H9 (cell line): ENCODE data around the gene TNS2. TPM values are rescaled to one million over a fixed set of nuclear protein-coding genes. Genes with fewer than 3 reads are reported as not detected.

Source experiments
- DNase-seq: peaks from one replicate; pipeline ENCODE4 v3.0.0-alpha.2; 2017
- H2AFZ ChIP-seq: one replicate; pipeline ENCODE4 v1.6.1; 2013; ENCODE audit warnings: mild to moderate bottlenecking, low read length, control low read depth, moderate library complexity
- H2AK5ac ChIP-seq: 2 replicates; pipeline ENCODE4 v1.6.1; 2013; ENCODE audit warnings: low read length, control low read depth, mixed read lengths; ENCODE audit not compliant: insufficient read length
- H2BK120ac ChIP-seq: one replicate; pipeline ENCODE4 v1.6.1; 2013; ENCODE audit warnings: low read depth, mild to moderate bottlenecking, low read length, control low read depth, inconsistent platforms; ENCODE audit not compliant: poor library complexity, severe bottlenecking
- H2BK12ac ChIP-seq: 2 replicates; pipeline ENCODE4 v1.6.1; 2013; ENCODE audit warnings: low read length, control low read depth, mixed read lengths, low read depth; ENCODE audit not compliant: insufficient read length
- H2BK15ac ChIP-seq: 2 replicates; pipeline ENCODE4 v1.6.1; 2013; ENCODE audit warnings: low read depth, low read length, control low read depth
- H2BK20ac ChIP-seq: one replicate; pipeline ENCODE4 v1.6.1; 2013; ENCODE audit warnings: low read depth, mild to moderate bottlenecking, low read length, control low read depth, inconsistent platforms; ENCODE audit not compliant: poor library complexity, severe bottlenecking
- H2BK5ac ChIP-seq: 2 replicates; pipeline ENCODE4 v1.6.1; 2013; ENCODE audit warnings: low read length, control low read depth, mixed read lengths; ENCODE audit not compliant: insufficient read length
- H3K14ac ChIP-seq: 2 replicates; pipeline ENCODE4 v1.6.1; 2013; ENCODE audit warnings: low read length, control low read depth; ENCODE audit not compliant: insufficient read depth
- H3K18ac ChIP-seq: 2 replicates; pipeline ENCODE4 v1.6.1; 2013; ENCODE audit warnings: low read depth, mild to moderate bottlenecking, mixed read lengths, low read length, control low read depth; ENCODE audit not compliant: insufficient read length
- H3K23ac ChIP-seq: 2 replicates; pipeline ENCODE4 v1.6.1; 2013; ENCODE audit warnings: low read length, control low read depth, mixed read lengths, low read depth; ENCODE audit not compliant: insufficient read length
- H3K23me2 ChIP-seq: 2 replicates; pipeline ENCODE4 v1.6.1; 2013; ENCODE audit warnings: low read depth, mild to moderate bottlenecking, mixed read lengths, low read length, control low read depth; ENCODE audit not compliant: insufficient read length, poor library complexity, severe bottlenecking
- H3K27ac ChIP-seq: 2 replicates; pipeline ENCODE4 v1.5.1; 2013; ENCODE audit warnings: low read length, control low read depth, mixed read lengths, low read depth; ENCODE audit not compliant: insufficient read length
- H3K27me3 ChIP-seq: 2 replicates; pipeline ENCODE4 v1.6.1; 2013; ENCODE audit warnings: low read length, control low read depth, inconsistent platforms; ENCODE audit not compliant: insufficient read depth
- H3K4ac ChIP-seq: 2 replicates; pipeline ENCODE4 v1.6.1; 2013; ENCODE audit warnings: low read depth, mild to moderate bottlenecking, control low read depth, inconsistent platforms, low read length, moderate library complexity
- H3K4me1 ChIP-seq: 2 replicates; pipeline ENCODE4 v1.6.1; 2013; ENCODE audit warnings: low read length, control low read depth, inconsistent platforms; ENCODE audit not compliant: insufficient read depth
- H3K4me2 ChIP-seq: 2 replicates; pipeline ENCODE4 v1.6.1; 2013; ENCODE audit warnings: low read length, control low read depth, mixed read lengths; ENCODE audit not compliant: insufficient read length, insufficient read depth
- H3K56ac ChIP-seq: 2 replicates; pipeline ENCODE4 v1.6.1; 2013; ENCODE audit warnings: low read depth, mild to moderate bottlenecking, mixed read lengths, low read length, control low read depth; ENCODE audit not compliant: insufficient read length
- H3K79me1 ChIP-seq: 2 replicates; pipeline ENCODE4 v1.6.1; 2013; ENCODE audit warnings: low read depth, mild to moderate bottlenecking, moderate library complexity, low read length, control low read depth, inconsistent platforms; ENCODE audit not compliant: insufficient read depth, poor library complexity, severe bottlenecking
- H3K79me2 ChIP-seq: 2 replicates; pipeline ENCODE4 v1.6.1; 2013; ENCODE audit warnings: low read length, control low read depth, inconsistent platforms; ENCODE audit not compliant: insufficient read depth
- H3K9ac ChIP-seq: 2 replicates; pipeline ENCODE4 v1.6.1; 2013; ENCODE audit warnings: low read length, control low read depth, mixed read lengths; ENCODE audit not compliant: insufficient read length; ENCODE audit errors: extremely low read depth
- H3K9me3 ChIP-seq: one replicate; pipeline ENCODE4 v1.6.1; 2013; ENCODE audit warnings: low read depth, low read length, inconsistent platforms; ENCODE audit not compliant: control insufficient read depth
- H3T11ph ChIP-seq: one replicate; pipeline ENCODE4 v1.6.1; 2013; ENCODE audit warnings: mild to moderate bottlenecking, low read length, control low read depth, inconsistent platforms
- H4K20me1 ChIP-seq: one replicate; pipeline ENCODE4 v1.6.1; 2013; ENCODE audit not compliant: control insufficient read depth, insufficient read length, insufficient read depth
- H4K5ac ChIP-seq: 2 replicates; pipeline ENCODE4 v1.6.1; 2013; ENCODE audit warnings: low read depth, mild to moderate bottlenecking, mixed read lengths, low read length, control low read depth; ENCODE audit not compliant: insufficient read length
- H4K8ac ChIP-seq: replicated peaks from 2 replicates; pipeline ENCODE4 v1.6.1; 2013; ENCODE audit warnings: low read length, control low read depth, mixed read lengths, low read depth; ENCODE audit not compliant: insufficient read length
- H4K91ac ChIP-seq: 2 replicates; pipeline ENCODE4 v1.6.1; 2013; ENCODE audit warnings: low read depth, mild to moderate bottlenecking, moderate library complexity, mixed read lengths, low read length, control low read depth; ENCODE audit not compliant: insufficient read length
- H3K27ac Mint-ChIP-seq, 3 experiments: 2 replicates in 2 of 3; 3 replicates in 1 of 3; pipeline ENCODE4 v1.8.0; 2020 to 2021; ENCODE audit warnings: mixed read lengths in 3 of 3, mild to moderate bottlenecking in 1 of 3, moderate library complexity in 1 of 3
- H3K27me3 Mint-ChIP-seq: 2 replicates; pipeline ENCODE4 v1.8.0; 2021; ENCODE audit warnings: low read depth, mild to moderate bottlenecking, moderate library complexity, mixed read lengths
- H3K36me3 Mint-ChIP-seq, 3 experiments: 2 replicates in 2 of 3; 3 replicates in 1 of 3; pipeline ENCODE4 v1.8.0; 2020 to 2021; ENCODE audit warnings: low read depth in 3 of 3, mixed read lengths in 3 of 3; ENCODE audit not compliant: insufficient read depth in 1 of 3
- H3K4me1 Mint-ChIP-seq, 2 experiments: 2 replicates each; pipeline ENCODE4 v1.8.0; 2020; ENCODE audit warnings: mixed read lengths in 2 of 2
- H3K4me3 Mint-ChIP-seq, 2 experiments: 2 replicates in 1 of 2; 3 replicates in 1 of 2; pipeline ENCODE4 v1.8.0; 2020 to 2021; ENCODE audit warnings: mild to moderate bottlenecking in 2 of 2, mixed read lengths in 2 of 2, moderate library complexity in 1 of 2
- H3K9me3 Mint-ChIP-seq, 2 experiments: 2 replicates in 1 of 2; 3 replicates in 1 of 2; pipeline ENCODE4 v1.8.0; 2020; ENCODE audit warnings: mild to moderate bottlenecking in 2 of 2, mixed read lengths in 2 of 2, moderate library complexity in 1 of 2
- CTCF ChIP-seq: fragments of 200-600 bp; sonication (generic); conservative IDR thresholded peaks from 3 replicates; pipeline ENCODE4 v1.8.0; 2021; ENCODE audit warnings: antibody characterized with exemption, mild to moderate bottlenecking
- WGBS: extraction: QIAGEN DNeasy Blood & Tissue Kit; methylation state at CpG from one replicate; pipeline ENCODE4 v1.1.7; 2013; ENCODE audit warnings: missing lambda C conversion rate, low lambda C conversion rate, mixed read lengths; ENCODE audit not compliant: insufficient read length; ENCODE audit errors: extremely low coverage; 5-methylcytosine and 5-hydroxymethylcytosine counted together
- total RNA-seq: library from RNA; stranded (reverse); gene quantifications from 2 replicates; pipeline ENCODE4 v1.2.1, GENCODE V29; 2021

TNS2 gene
- total RNA-seq, 1 experiment from 2014 or later = 4.5 TPM

- Histone ChIP-seq H3K79me1 (no peaks in the 10 kb centered on the region), H3K14ac (no peak overlapping the region), H3K9ac (no peak overlapping the region), H3K4me1 (peaks cover 6% of the 10 kb centered on the region; the same call in 1 of the 2 replicates), H3K4me2 (peak overlapping the region; percentile 98), H4K91ac (no peak overlapping the region), H2AFZ (no peak overlapping the region), H4K5ac (no peak overlapping the region), H2BK20ac (no peak overlapping the region), H3K56ac (no peak overlapping the region), H3K27me3 (no peaks in the 10 kb centered on the region; the same call in 1 of the 2 replicates), H2BK12ac (no peak overlapping the region), H3K79me2 (no peaks in the 10 kb centered on the region), H2BK5ac (no peak overlapping the region), H2AK5ac (no peak overlapping the region), H3T11ph (no peak overlapping the region), H2BK120ac (no peak overlapping the region), H3K9me3 (no peaks in the 10 kb centered on the region), H3K23me2 (peaks cover 24% of the 10 kb centered on the region), H3K23ac (no peak overlapping the region), H4K20me1 (no peaks in the 10 kb centered on the region), H3K18ac (no peak overlapping the region), H4K8ac (no peak overlapping the region), H3K27ac (no peak overlapping the region), H3K4ac (no peak overlapping the region), H2BK15ac (no peak overlapping the region)
- TF ChIP-seq CTCF = no peak
- peaks cover 0 to 3% of the 10 kb centered on the region in 2 experiments; a peak in 1 of 5 replicates for H3K9me3 Mint-ChIP-seq
- DNase-seq = peak; percentile 29
- H3K4me3 Mint-ChIP-seq = peak overlapping the region; percentile 68 to 91
- WGBS = no CpG with 5 or more reads among the region's 13 CpGs
- H3K27ac Mint-ChIP-seq = no peak overlapping the region
- H3K27me3 Mint-ChIP-seq = peaks cover 70% of the 10 kb centered on the region
- H3K36me3 Mint-ChIP-seq = no peaks in the 10 kb centered on the region; a peak in 1 of 7 replicates
- peaks cover 27 to 40% of the 10 kb centered on the region in 2 experiments for H3K4me1 Mint-ChIP-seq
Observed at GRCh38 chr12:53098354-53098981, 48.6 kb downstream of the TNS2 start.
